ENCODE data around the gene UGP2.

GRCh38 chr2:63796366-63796765 lies 45.3 kb upstream of the UGP2 start:
- TF ChIP-seq CTCF (IDR thresholded peaks at IDR 0.05) (no peak), EZH2 (IDR thresholded peaks at IDR 0.05; ENCODE audit: borderline replicate concordance, insufficient read depth, low read depth, low read length, poor library complexity, severe bottlenecking) (no peak)

Data from B cell (primary cell).